ENCODE data around the gene ZNF593OS. TPM values are rescaled to one million over a fixed set of nuclear protein-coding genes. Genes with fewer than 3 reads are reported as not detected.

The ZNF593OS gene
- total RNA-seq = not detected

- intact Hi-C loops (cut with DNase I; ENCODE audit: low total_unique reads) = no loop called here
- no peaks in the 10 kb centered on the region for H3K27me3 ChIP-seq
These were observed at the start of gene ZNF593OS for GRCh38 chr1:26171084-26172072. TSS of gene ZNF593OS (minus strand) at chr1:26171832. CDS start at chr1:26171661, 171 bp downstream.

GRCh38 chr1:26221094-26221493 lies 49.5 kb upstream of the ZNF593OS start:
- Histone ChIP-seq H3K36me3 (no peaks in the 10 kb centered on the region), H3K27ac (no peak overlapping the region), H3K4me1 (no peaks in the 10 kb centered on the region), H3K4me3 (no peak overlapping the region), H3K27me3 (no peaks in the 10 kb centered on the region), H3K9me3 (no peaks in the 10 kb centered on the region)
- intact Hi-C loops (cut with DNase I; ENCODE audit: low total_unique reads) = no loop called here
- no peak for DNase-seq
- TF ChIP-seq POLR2A (IDR thresholded peaks at IDR 0.05) = no peak
- no peak for TF ChIP-seq CTCF (IDR thresholded peaks at IDR 0.05)

More at GRCh38 chr1:26171084-26172072, at the start of gene ZNF593OS:
- H3K4me1 ChIP-seq = peaks cover 0 to 5% of the 10 kb centered on the region in 2 donors
- no peak within 1 kb of the TSS for H3K27ac ChIP-seq
- no peak for DNase-seq
- H3K4me3 ChIP-seq = no peak within 1 kb of the TSS
- no peaks in the 10 kb centered on the region for H3K36me3 ChIP-seq
- TF ChIP-seq POLR2A (IDR thresholded peaks at IDR 0.05) (no peak), CTCF (IDR thresholded peaks at IDR 0.05) (no peak)
- no peaks in the 10 kb centered on the region for H3K9me3 ChIP-seq

- Histone ChIP-seq H3K9me3 (no peaks in the 10 kb centered on the region), H3K4me3 (no peak overlapping the region), H3K36me3 (no peaks in the 10 kb centered on the region), H3K27ac (no peak overlapping the region), H3K27me3 (no peaks in the 10 kb centered on the region), H3K4me1 (no peaks in the 10 kb centered on the region)
- intact Hi-C loops (cut with DNase I; ENCODE audit: low total_unique reads) = no loop called here
- TF ChIP-seq CTCF (IDR thresholded peaks at IDR 0.05) (no peak), POLR2A (IDR thresholded peaks at IDR 0.05) (no peak)
- no peak for DNase-seq
These were observed 48.7 kb upstream of the ZNF593OS start for GRCh38 chr1:26220199-26220912.

- H3K4me1 ChIP-seq = no peaks in the 10 kb centered on the region
- no peak overlapping the region for H3K4me3 ChIP-seq
- no peaks in the 10 kb centered on the region for H3K9me3 ChIP-seq
- no peaks in the 10 kb centered on the region for H3K36me3 ChIP-seq
- no peak overlapping the region for H3K27ac ChIP-seq
- TF ChIP-seq POLR2A (IDR thresholded peaks at IDR 0.05) (no peak), CTCF (IDR thresholded peaks at IDR 0.05) (no peak)
- intact Hi-C loops (cut with DNase I; ENCODE audit: low total_unique reads) = no loop called here
- DNase-seq = no peak
- no peaks in the 10 kb centered on the region for H3K27me3 ChIP-seq
These were observed 47.4 kb upstream of the ZNF593OS start for GRCh38 chr1:26218906-26219494.

Measured in uterus (tissue), 4 donors.